Measurements from ENCODE around the gene ZNF718.

- TF ChIP-seq CTCF (IDR thresholded peaks at IDR 0.05) (no peak), POLR2A (IDR thresholded peaks at IDR 0.05) (no peak)
These were observed 37.4 kb downstream of the ZNF718 start for GRCh38 chr4:161496-162284.
